Chondrocyte (in vitro differentiated cells): ENCODE data around the gene KCNJ5. TPM values are rescaled to one million over a fixed set of nuclear protein-coding genes. Genes with fewer than 3 reads are reported as not detected.
A peak's percentile ranks its signal among the peaks of the same experiment; 100 is the strongest.

ENCODE experiments used
- DNase-seq: peaks from one replicate; pipeline ENCODE4 v3.0.0; 2021; ENCODE audit warnings: mixed read lengths, low spot score
- H3K27ac Mint-ChIP-seq: one replicate; pipeline ENCODE4 v1.8.0; 2021; ENCODE audit warnings: mild to moderate bottlenecking, moderate library complexity, mixed read lengths; ENCODE audit not compliant: unreplicated experiment
- H3K27me3 Mint-ChIP-seq: 2 replicates; pipeline ENCODE4 v1.8.0; 2021; ENCODE audit warnings: low read depth, mixed read lengths
- H3K36me3 Mint-ChIP-seq: 2 replicates; pipeline ENCODE4 v1.8.0; 2021; ENCODE audit warnings: low read depth, mixed read lengths
- H3K4me1 Mint-ChIP-seq: 2 replicates; pipeline ENCODE4 v1.8.0; 2021; ENCODE audit warnings: low read depth, mild to moderate bottlenecking, mixed read lengths
- H3K4me3 Mint-ChIP-seq: one replicate; pipeline ENCODE4 v1.8.0; 2021; ENCODE audit warnings: mild to moderate bottlenecking, moderate library complexity, mixed read lengths; ENCODE audit not compliant: unreplicated experiment
- H3K9me3 Mint-ChIP-seq: 2 replicates; pipeline ENCODE4 v1.8.0; 2021; ENCODE audit warnings: low read depth, mixed read lengths
- total RNA-seq: library from RNA; stranded (reverse); gene quantifications from 3 replicates; pipeline ENCODE4 v1.2.1, GENCODE V29; 2021
- TF ChIP-seq, protein P1 (sequence below): fragments of 200-600 bp; sonication (generic); IDR thresholded peaks from 2 replicates; pipeline ENCODE4 v1.5.0; 2021; ENCODE audit warnings: antibody characterized with exemption, mild to moderate bottlenecking, moderate library complexity

The KCNJ5 gene
- total RNA-seq, 1 donor from 2014 or later, result 0.15 TPM

DNA sequence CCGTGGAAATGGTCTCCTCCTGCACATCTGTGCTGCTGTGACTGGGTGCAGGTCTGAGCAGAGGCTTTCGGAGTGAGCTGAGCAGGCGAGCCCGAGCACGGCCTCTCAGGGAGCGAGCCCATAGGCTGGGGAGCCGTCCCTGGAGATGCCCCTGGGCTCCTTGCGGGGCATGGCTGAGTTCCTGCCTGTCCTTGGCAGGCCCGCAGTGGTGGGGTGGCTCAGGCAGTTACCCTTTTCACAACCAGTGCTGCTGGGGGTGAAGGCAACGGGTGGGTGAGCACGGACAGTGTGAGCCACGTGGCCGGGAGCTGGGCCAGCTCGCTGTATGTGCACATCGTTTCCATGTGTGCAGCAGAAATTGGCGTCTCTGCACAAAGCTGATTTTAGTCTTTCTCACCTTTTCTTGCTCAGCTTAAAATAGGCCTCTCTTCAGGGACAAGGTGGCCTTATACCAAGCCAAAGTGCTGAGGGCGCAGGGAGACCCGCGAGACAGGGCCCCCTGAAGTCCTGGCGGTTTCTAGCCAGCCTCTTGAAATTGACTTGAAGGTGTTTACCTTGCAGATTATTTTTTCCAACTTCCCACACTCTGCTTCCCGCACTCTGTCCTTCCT, 51.8 kb downstream of the KCNJ5 start, which contains the start of gene TP53AIP1:
TSS of gene TP53AIP1 (minus strand) at position 55 of the 611 bp plus-strand sequence. CDS start 5,053 bp downstream, outside the sequence.
- TF ChIP-seq, protein P1, sequence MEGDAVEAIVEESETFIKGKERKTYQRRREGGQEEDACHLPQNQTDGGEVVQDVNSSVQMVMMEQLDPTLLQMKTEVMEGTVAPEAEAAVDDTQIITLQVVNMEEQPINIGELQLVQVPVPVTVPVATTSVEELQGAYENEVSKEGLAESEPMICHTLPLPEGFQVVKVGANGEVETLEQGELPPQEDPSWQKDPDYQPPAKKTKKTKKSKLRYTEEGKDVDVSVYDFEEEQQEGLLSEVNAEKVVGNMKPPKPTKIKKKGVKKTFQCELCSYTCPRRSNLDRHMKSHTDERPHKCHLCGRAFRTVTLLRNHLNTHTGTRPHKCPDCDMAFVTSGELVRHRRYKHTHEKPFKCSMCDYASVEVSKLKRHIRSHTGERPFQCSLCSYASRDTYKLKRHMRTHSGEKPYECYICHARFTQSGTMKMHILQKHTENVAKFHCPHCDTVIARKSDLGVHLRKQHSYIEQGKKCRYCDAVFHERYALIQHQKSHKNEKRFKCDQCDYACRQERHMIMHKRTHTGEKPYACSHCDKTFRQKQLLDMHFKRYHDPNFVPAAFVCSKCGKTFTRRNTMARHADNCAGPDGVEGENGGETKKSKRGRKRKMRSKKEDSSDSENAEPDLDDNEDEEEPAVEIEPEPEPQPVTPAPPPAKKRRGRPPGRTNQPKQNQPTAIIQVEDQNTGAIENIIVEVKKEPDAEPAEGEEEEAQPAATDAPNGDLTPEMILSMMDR, result no peak
- Mint-ChIP-seq H3K9me3 (no peaks in the 10 kb centered on the region), H3K4me1 (peaks cover 4% of the 10 kb centered on the region), H3K4me3 (no peak within 1 kb of the TSS), H3K27ac (no peak within 1 kb of the TSS), H3K27me3 (peaks cover 9% of the 10 kb centered on the region), H3K36me3 (no peaks in the 10 kb centered on the region)
- no peak for DNase-seq

- peaks cover 4% of the 10 kb centered on the region for H3K4me1 Mint-ChIP-seq
- DNase-seq, result no peak
- TF ChIP-seq, protein P1, result no peak
- no peak overlapping the region for H3K4me3 Mint-ChIP-seq
- no peaks in the 10 kb centered on the region for H3K9me3 Mint-ChIP-seq
- H3K27ac Mint-ChIP-seq, result no peak overlapping the region
- no peaks in the 10 kb centered on the region for H3K36me3 Mint-ChIP-seq
- peaks cover 9% of the 10 kb centered on the region for H3K27me3 Mint-ChIP-seq
Observed at GRCh38 chr11:128943428-128943976, 52.3 kb downstream of the KCNJ5 start.

- H3K4me1 Mint-ChIP-seq, result peaks cover 4% of the 10 kb centered on the region
- H3K4me3 Mint-ChIP-seq, result no peak overlapping the region
- TF ChIP-seq, protein P1, result no peak
- H3K27me3 Mint-ChIP-seq, result peaks cover 5% of the 10 kb centered on the region
- H3K36me3 Mint-ChIP-seq, result no peaks in the 10 kb centered on the region
- no peaks in the 10 kb centered on the region for H3K9me3 Mint-ChIP-seq
- H3K27ac Mint-ChIP-seq, result no peak overlapping the region
- no peak for DNase-seq
Observed at GRCh38 chr11:128946648-128947047, 55.5 kb downstream of the KCNJ5 start.

DNA sequence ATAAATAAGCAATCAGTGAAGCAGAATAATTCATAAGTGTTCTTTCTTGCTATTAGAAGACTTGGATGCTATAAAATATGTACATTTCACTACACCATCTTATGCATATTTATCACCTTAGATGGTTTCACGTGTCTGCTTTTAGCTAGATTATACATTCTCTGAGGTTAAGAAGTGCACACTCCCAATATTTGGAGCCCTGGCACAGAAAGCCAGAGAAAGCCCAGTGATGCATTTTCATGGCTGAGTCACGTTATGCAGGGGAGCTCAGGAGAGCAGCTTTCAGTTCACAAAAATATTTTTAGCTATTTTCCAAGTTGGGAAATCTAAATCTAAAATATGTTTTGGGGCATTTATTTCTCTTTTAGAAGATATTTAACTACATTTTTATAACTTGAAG, 56.6 kb downstream of the KCNJ5 start:
- TF ChIP-seq, protein P1, result no peak
- peaks cover 4% of the 10 kb centered on the region for H3K4me1 Mint-ChIP-seq
- no peaks in the 10 kb centered on the region for H3K9me3 Mint-ChIP-seq
- no peak overlapping the region for H3K4me3 Mint-ChIP-seq
- no peaks in the 10 kb centered on the region for H3K36me3 Mint-ChIP-seq
- DNase-seq, result no peak
- H3K27ac Mint-ChIP-seq, result no peak overlapping the region
- peaks cover 8% of the 10 kb centered on the region for H3K27me3 Mint-ChIP-seq

GRCh38 chr11:128948583-128948982, 57.4 kb downstream of the KCNJ5 start:
- no peak overlapping the region for H3K27ac Mint-ChIP-seq
- H3K4me1 Mint-ChIP-seq, result peaks cover 2% of the 10 kb centered on the region
- TF ChIP-seq, protein P1, result peak; percentile 30

More at GRCh38 chr11:128948583-128948982, 57.4 kb downstream of the KCNJ5 start:
- H3K27me3 Mint-ChIP-seq, result peaks cover 8% of the 10 kb centered on the region
- no peak overlapping the region for H3K4me3 Mint-ChIP-seq
- H3K36me3 Mint-ChIP-seq, result no peaks in the 10 kb centered on the region
- DNase-seq, result no peak
- H3K9me3 Mint-ChIP-seq, result no peaks in the 10 kb centered on the region
